ENCODE measurements around the gene PRKCD. TPM values are rescaled to one million over a fixed set of nuclear protein-coding genes. Genes with fewer than 3 reads are reported as not detected.

The PRKCD gene
- total and polyA plus RNA-seq, 2 of the 4 experiments (the other 2 are of a cell fraction): 4.3 to 19.0 TPM

GRCh38 chr3:53226841-53227407, 65.9 kb downstream of the PRKCD start:
- Histone ChIP-seq H3K27ac (ENCODE audit: insufficient read depth, low read length) (no peak overlapping the region), H4K20me1 (ENCODE audit: insufficient read depth, low read length) (peaks cover 14% of the 10 kb centered on the region), H3K27me3 (ENCODE audit: control insufficient read depth, insufficient read depth, low read length) (no peaks in the 10 kb centered on the region), H3K9me3 (ENCODE audit: control insufficient read depth, insufficient read depth, low read length) (no peaks in the 10 kb centered on the region), H3K9ac (ENCODE audit: low read depth, low read length) (no peak overlapping the region), H3K23ac (ENCODE audit: low read depth, low read length) (no peak overlapping the region), H4K5ac (ENCODE audit: low read depth, low read length) (no peak overlapping the region), H2BK20ac (ENCODE audit: low read depth, low read length) (no peak overlapping the region), H2AK5ac (ENCODE audit: low read depth, low read length) (no peak overlapping the region), H3K4me3 (ENCODE audit: insufficient read depth, low read depth, low read length) (no peak overlapping the region), H3K9me1 (ENCODE audit: insufficient read depth, low read length) (0 out of 2 replicates have a peak, but pooled peaks cover 4% of the 10 kb centered on the region), H3K14ac (replicated peaks; ENCODE audit: low read depth, low read length) (no peak overlapping the region), H3K79me1 (ENCODE audit: low read depth in 1 of 2, low read length in 2 of 2) (peaks cover 17 to 36% of the 10 kb centered on the region in 2 experiments), H2AK9ac (replicated peaks; ENCODE audit: low read depth, low read length, poor library complexity) (no peak overlapping the region), H3K56ac (ENCODE audit: extremely low read depth, insufficient read depth, low read length) (no peak overlapping the region), H3K4me1 (ENCODE audit: control insufficient read depth, insufficient read depth, low read length) (no peaks in the 10 kb centered on the region), H3K4ac (ENCODE audit: low read depth, low read length) (no peak overlapping the region), H3K36me3 (ENCODE audit: control insufficient read depth, insufficient read depth, low read length) (peaks cover 93% of the 10 kb centered on the region), H2BK15ac (ENCODE audit: low read depth, low read length) (no peak overlapping the region), H3K4me2 (ENCODE audit: low read depth, low read length) (no peak overlapping the region), H4K91ac (ENCODE audit: insufficient read depth, low read depth, low read length) (no peak overlapping the region), H2BK120ac (ENCODE audit: low read depth, low read length) (no peak overlapping the region), H4K8ac (ENCODE audit: low read depth in 2 of 2, low read length in 2 of 2) (no peak overlapping the region), H2AFZ (replicated peaks; ENCODE audit: low read length, poor library complexity) (no peak overlapping the region), H3K18ac (ENCODE audit: low read depth, low read length) (no peak overlapping the region), H2BK5ac (ENCODE audit: low read depth, low read length, poor library complexity, severe bottlenecking) (no peak overlapping the region)
- intact Hi-C loops (cut with micrococcal nuclease): no loop called here
- ChIA-PET CTCF (no interaction called here), POLR2A (ENCODE audit: unreplicated experiment) (no interaction called here)
- dilution Hi-C loops (cut with HindIII; ENCODE audit: low sequenced_read_pairs, unreplicated experiment): no loop called here
- ATAC-seq (ENCODE audit: low read depth) (no peak), DNase-seq (no peak)
- 100% methylated on average over 2 of the region's 17 CpGs; no CpG with 5 or more reads in 1 of the 2 experiments for WGBS, 2 experiments (ENCODE audit: extremely low coverage in 2 of 2, insufficient read length in 1 of 2)
- in situ Hi-C loops (cut with MboI; ENCODE audit: low sequenced_read_pairs): no loop called here
- TF ChIP-seq MAZ (IDR thresholded peaks at IDR 0.05; ENCODE audit: borderline replicate concordance, low read depth, low read length): no peak
- no peak for TF ChIP-seq NFE2L2 (IDR thresholded peaks at IDR 0.05; ENCODE audit: low read depth, low read length)
- TF ChIP-seq CTCF (conservative IDR thresholded peaks at IDR 0.05; ENCODE audit: low read depth, low read length): no peak
- no peak for TF ChIP-seq RCOR1 (IDR thresholded peaks at IDR 0.05; ENCODE audit: insufficient replicate concordance, low read length)
- no peak for TF ChIP-seq MXI1 (IDR thresholded peaks at IDR 0.05; ENCODE audit: borderline replicate concordance, low read depth, low read length)
- no peak for TF ChIP-seq USF2 (IDR thresholded peaks at IDR 0.05; ENCODE audit: low read depth, low read length)
- TF ChIP-seq POLR2A (IDR thresholded peaks at IDR 0.05; ENCODE audit: low read depth, low read length): no peak
- TF ChIP-seq BHLHE40 (IDR thresholded peaks at IDR 0.05; ENCODE audit: low read depth, low read length): no peak
- TF ChIP-seq SMC3 (IDR thresholded peaks at IDR 0.05; ENCODE audit: low read depth, low read length): no peak
- BruUV-seq (replicated peaks): no TSS peak

All from IMR-90 (cell line).